Testis (tissue), 2 donors: ENCODE results near the gene MECR.

Experiments used
- CTCF ChIP-seq, 3 experiments: fragments of 450-650 bp in 2 of 3; fragments of 200-600 bp in 1 of 3; sonication (generic) in 1 of 3; IDR thresholded peaks; one replicate each; pipeline ENCODE4 v1.5.1; 2016 to 2019; ENCODE audit warnings: antibody characterized with exemption in 3 of 3, mild to moderate bottlenecking in 2 of 3, moderate library complexity in 1 of 3
- POLR2A ChIP-seq: fragments of 450-650 bp; IDR thresholded peaks from one replicate; pipeline ENCODE4 v1.6.1; 2017; ENCODE audit warnings: antibody characterized with exemption, mild to moderate bottlenecking, moderate library complexity

GRCh38 chr1:29278124-29278523 lies 47.4 kb upstream of the MECR start:
- TF ChIP-seq CTCF (IDR thresholded peaks at IDR 0.05): no peak
- TF ChIP-seq POLR2A: no peak
